MCF 10A (cell line): ENCODE measurements around the gene FUNDC2. TPM values are rescaled to one million over a fixed set of nuclear protein-coding genes. Genes with fewer than 3 reads are reported as not detected.
A peak's percentile ranks its signal among the peaks of the same experiment; 100 is the strongest.

Experiments
- BruUV-seq: library from RNA; stranded (reverse); fragments of 400-500 nt; replicated peaks from 2 replicates; lab custom pipeline; 2021; lab: Mats Ljungman, UMichigan
- CTCF ChIA-PET: fragments of 300-600 bp; sonication (Branson Sonifier 250); formaldehyde crosslinking; extraction: SDS; loops from one replicate; lab custom pipeline; 2021; ENCODE audit warnings: antibody characterized with exemption, inconsistent platforms; lab: Yijun Ruan, JAX
- POLR2A ChIA-PET: fragments of 300-600, 350-650 bp; sonication (Branson Sonifier 250); formaldehyde crosslinking; extraction: SDS; loops from one replicate; lab custom pipeline; 2020; ENCODE audit warnings: antibody characterized with exemption, inconsistent platforms; lab: Yijun Ruan, JAX
- DNase-seq: peaks from one replicate; pipeline ENCODE4 v3.0.0-alpha.2; 2018; ENCODE audit not compliant: unreplicated experiment
- H3K27ac Mint-ChIP-seq: one replicate; pipeline ENCODE4 v1.8.0; 2022; ENCODE audit warnings: mild to moderate bottlenecking, low read depth, mixed read lengths; ENCODE audit not compliant: unreplicated experiment
- H3K27me3 Mint-ChIP-seq: one replicate; pipeline ENCODE4 v1.8.0; 2022; ENCODE audit warnings: mixed read lengths; ENCODE audit not compliant: insufficient read depth, unreplicated experiment
- H3K36me3 Mint-ChIP-seq: one replicate; pipeline ENCODE4 v1.8.0; 2022; ENCODE audit warnings: mild to moderate bottlenecking, moderate library complexity, mixed read lengths; ENCODE audit not compliant: insufficient read depth, unreplicated experiment
- H3K4me1 Mint-ChIP-seq: one replicate; pipeline ENCODE4 v1.8.0; 2022; ENCODE audit warnings: mixed read lengths; ENCODE audit not compliant: insufficient read depth, unreplicated experiment
- H3K4me3 Mint-ChIP-seq: one replicate; pipeline ENCODE4 v1.8.0; 2022; ENCODE audit warnings: mild to moderate bottlenecking, moderate library complexity, mixed read lengths; ENCODE audit not compliant: unreplicated experiment
- H3K9me3 Mint-ChIP-seq: one replicate; pipeline ENCODE4 v1.8.0; 2022; ENCODE audit warnings: mixed read lengths; ENCODE audit not compliant: unreplicated experiment
- CTCF ChIP-seq: fragments of 200-600 bp; IDR thresholded peaks from one replicate; pipeline ENCODE4 v1.8.0; 2022; ENCODE audit warnings: antibody characterized with exemption, mild to moderate bottlenecking; ENCODE audit not compliant: unreplicated experiment
- intact Hi-C: fragments of 100-400 bp; cut with micrococcal nuclease; formaldehyde crosslinking; loops from 2 replicates; pipeline ENCODE4 v1.14.1; 2022
- total RNA-seq: library from RNA; stranded (reverse); gene quantifications from 2 replicates; pipeline ENCODE4 v1.2.3, GENCODE V29; 2022

FUNDC2 gene
- total RNA-seq, 1 experiment from 2014 or later: 54.8 TPM

GRCh38 chrX:155070663-155070974 lies 44.0 kb downstream of the FUNDC2 start:
- ChIA-PET CTCF (interaction anchor here (0.9 kb wide), 1 partner anchor 12 kb away, joined by 4 read pairs; no protein-coding TSS in a partner anchor), POLR2A (interaction anchor here (1.0 to 1.1 kb wide), 3 partner anchors 42 to 153 kb away, joined by 3 to 6 read pairs (median 3); partner anchors contain the start of gene FUNDC2)
- intact Hi-C loops: loop anchor here (2.0 kb wide), 1 partner anchor 44 kb away; the partner anchor contains the start of gene FUNDC2
- Mint-ChIP-seq H3K9me3 (no peaks in the 10 kb centered on the region), H3K4me1 (peaks cover 32% of the 10 kb centered on the region), H3K27ac (peak overlapping the region; percentile 65), H3K27me3 (peaks cover 26% of the 10 kb centered on the region), H3K36me3 (peaks cover 4% of the 10 kb centered on the region), H3K4me3 (peak overlapping the region; percentile 83)
- TSS peak; percentile 58 for BruUV-seq
- no peak for TF ChIP-seq CTCF
- no peak for DNase-seq

GRCh38 chrX:155070975-155071693 lies 44.5 kb downstream of the FUNDC2 start, which contains the start of the genes BRCC3, CMC4 and MTCP1:
TSS of gene BRCC3 (plus strand) at chrX:155071508. CDS start at chrX:155071528, 20 bp downstream.
TSS of gene CMC4 (minus strand) at chrX:155071136. CDS start at chrX:155064023, 7,113 bp downstream.
TSS of gene MTCP1 (minus strand) at chrX:155071136. CDS start at chrX:155066010, 5,126 bp downstream.
- POLR2A ChIA-PET: interaction anchor here (0.8 to 1.9 kb wide), 7 partner anchors 8 to 173 kb away, joined by 3 to 16 read pairs (median 4); partner anchors contain the start of gene FUNDC2
- intact Hi-C loops: loop anchor here (2.0 kb wide), 1 partner anchor 44 kb away; the partner anchor contains the start of gene FUNDC2
- no TSS peak for BruUV-seq
- TF ChIP-seq CTCF: no peak
- Mint-ChIP-seq H3K4me1 (peaks cover 30% of the 10 kb centered on the region), H3K9me3 (no peaks in the 10 kb centered on the region), H3K27ac (peak within 1 kb of the TSS; percentile 65), H3K36me3 (peaks cover 9% of the 10 kb centered on the region), H3K27me3 (peaks cover 31% of the 10 kb centered on the region), H3K4me3 (peak within 1 kb of the TSS; percentile 83)
- CTCF ChIA-PET: interaction anchor here (0.6 to 0.9 kb wide), 3 partner anchors 12 to 89 kb away, joined by 3 to 4 read pairs (median 3); no protein-coding TSS in a partner anchor
- peak; percentile 75 for DNase-seq

- peaks cover 30% of the 10 kb centered on the region for H3K4me1 Mint-ChIP-seq
- CTCF ChIA-PET: interaction anchor here (0.6 kb wide), 2 partner anchors 29 to 90 kb away, joined by 3 read pairs; no protein-coding TSS in a partner anchor
Measured at GRCh38 chrX:155071694-155072280, 45.1 kb downstream of the FUNDC2 start.

More at GRCh38 chrX:155071694-155072280, 45.1 kb downstream of the FUNDC2 start:
- Mint-ChIP-seq H3K36me3 (peaks cover 16% of the 10 kb centered on the region), H3K27ac (peak overlapping the region; percentile 65), H3K4me3 (peak overlapping the region; percentile 83), H3K9me3 (no peaks in the 10 kb centered on the region), H3K27me3 (peaks cover 36% of the 10 kb centered on the region)
- BruUV-seq: TSS peak; percentile 45
- intact Hi-C loops: loop anchor here (2.0 kb wide), 1 partner anchor 45 kb away; the partner anchor contains the start of gene FUNDC2
- POLR2A ChIA-PET: interaction anchor here (0.6 to 1.9 kb wide), 5 partner anchors 9 to 172 kb away, joined by 3 to 16 read pairs (median 4); partner anchors contain the start of gene FUNDC2
- DNase-seq: peak; percentile 5
- no peak for TF ChIP-seq CTCF
